NCI-H526 treated with DMSO at 0.1 percent for 48 hours (cell line): ENCODE measurements around the gene LBR.

ENCODE experiments used
- DNase-seq: peaks from one replicate; lab custom pipeline; 2025; lab: John Stamatoyannopoulos, UW

LBR gene

DNA sequence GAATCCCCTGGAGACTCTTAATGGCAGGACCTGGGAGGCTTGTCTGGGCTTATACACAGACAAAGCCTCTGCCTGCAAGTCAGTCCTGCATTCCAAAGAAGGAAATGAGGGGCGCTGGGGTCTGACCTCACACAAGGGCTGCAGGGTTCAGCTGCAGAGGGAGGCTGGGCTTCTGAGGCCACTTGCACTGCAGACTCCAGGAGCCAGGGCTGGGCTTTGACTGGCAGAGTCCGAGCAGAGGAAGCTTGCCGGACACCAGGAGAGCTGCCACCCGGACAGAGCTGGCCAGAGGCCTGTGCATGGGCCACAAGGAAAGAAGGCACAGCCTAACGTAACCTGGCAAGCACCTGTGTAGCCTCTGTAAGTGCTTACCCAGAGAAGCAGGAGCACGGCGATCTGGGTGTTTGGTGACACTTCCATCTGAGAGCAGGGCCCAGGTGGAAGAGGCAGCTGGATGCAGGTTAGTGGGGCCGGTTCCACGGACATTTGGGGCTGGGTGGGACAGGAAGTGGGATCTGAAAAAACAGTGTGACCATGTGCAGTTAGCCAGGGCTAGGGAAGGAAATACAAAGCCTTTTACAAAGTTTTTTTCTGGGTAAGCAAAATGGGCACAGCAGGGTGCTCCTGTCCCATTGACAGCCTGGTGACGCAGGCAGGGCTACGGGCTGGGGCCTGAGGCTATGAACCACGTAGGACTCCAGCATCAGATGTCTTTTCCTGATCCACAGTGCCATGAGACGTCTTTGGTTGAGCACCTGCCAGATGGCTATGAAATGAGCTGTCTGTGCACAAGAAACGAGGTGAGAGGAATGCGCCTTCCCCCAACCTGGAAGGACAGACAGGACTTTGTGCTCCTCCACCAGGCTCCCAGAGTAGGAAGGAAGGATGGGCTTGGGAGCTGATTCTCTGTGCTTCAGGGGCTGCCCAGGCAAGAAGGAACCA lies 37.3 kb upstream of the LBR start:
- DNase-seq = no peak

DNA sequence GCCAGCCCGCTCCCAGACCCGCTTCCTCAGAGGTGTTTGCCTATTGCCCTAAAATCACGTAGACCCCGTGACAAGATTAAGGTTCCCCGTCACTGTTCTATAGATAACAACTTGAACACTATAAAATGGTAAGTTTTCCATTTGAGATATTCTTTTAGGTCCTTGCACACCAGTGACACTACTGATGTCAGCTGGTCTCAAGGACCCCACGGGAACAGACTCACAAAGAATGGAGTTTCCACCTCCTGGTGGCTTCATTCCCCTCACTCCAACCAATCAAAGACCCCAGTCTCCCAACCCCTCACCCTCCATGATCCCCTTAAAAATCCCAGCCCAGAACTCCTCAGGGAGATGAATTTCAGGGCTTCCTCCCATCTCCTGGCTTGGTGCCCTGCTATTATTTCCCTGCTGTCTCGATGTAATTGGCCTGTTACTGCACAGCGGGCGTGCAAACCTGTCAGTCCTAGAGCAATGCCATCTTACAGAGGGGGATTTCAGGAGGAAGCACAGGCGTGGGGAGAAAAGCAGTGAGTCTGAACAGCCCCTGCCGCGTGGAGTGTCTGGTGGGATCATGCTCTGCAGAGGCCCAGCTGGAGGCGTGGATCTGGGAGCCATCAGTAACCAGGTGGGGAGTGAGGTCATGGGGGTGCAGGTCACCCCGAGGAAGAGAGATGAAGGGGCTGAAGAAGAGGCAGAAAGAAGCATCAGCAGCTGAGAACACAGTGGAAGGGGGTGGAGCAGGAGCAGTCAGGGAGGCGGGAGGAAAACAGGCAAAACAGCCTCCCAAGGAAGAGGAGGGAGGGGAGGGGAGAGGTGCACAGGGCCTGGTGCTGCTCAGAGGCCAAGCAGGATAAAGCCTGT lies 35.1 kb upstream of the LBR start:
- no peak for DNase-seq

DNA sequence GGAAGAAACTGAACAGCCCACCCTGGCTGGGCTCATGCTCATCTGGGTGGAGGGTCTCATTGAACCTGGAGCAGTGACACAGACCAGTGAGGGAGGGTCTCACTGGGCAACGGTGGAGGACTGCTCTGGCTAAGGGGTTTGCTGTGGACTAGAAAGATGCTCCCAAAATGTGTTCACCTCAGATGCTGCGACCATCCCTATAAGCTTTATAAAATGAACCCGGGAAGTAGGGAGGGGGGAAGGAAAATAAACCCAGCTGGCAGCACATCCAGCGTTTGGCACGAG lies 34.5 kb upstream of the LBR start:
- DNase-seq = no peak

DNA sequence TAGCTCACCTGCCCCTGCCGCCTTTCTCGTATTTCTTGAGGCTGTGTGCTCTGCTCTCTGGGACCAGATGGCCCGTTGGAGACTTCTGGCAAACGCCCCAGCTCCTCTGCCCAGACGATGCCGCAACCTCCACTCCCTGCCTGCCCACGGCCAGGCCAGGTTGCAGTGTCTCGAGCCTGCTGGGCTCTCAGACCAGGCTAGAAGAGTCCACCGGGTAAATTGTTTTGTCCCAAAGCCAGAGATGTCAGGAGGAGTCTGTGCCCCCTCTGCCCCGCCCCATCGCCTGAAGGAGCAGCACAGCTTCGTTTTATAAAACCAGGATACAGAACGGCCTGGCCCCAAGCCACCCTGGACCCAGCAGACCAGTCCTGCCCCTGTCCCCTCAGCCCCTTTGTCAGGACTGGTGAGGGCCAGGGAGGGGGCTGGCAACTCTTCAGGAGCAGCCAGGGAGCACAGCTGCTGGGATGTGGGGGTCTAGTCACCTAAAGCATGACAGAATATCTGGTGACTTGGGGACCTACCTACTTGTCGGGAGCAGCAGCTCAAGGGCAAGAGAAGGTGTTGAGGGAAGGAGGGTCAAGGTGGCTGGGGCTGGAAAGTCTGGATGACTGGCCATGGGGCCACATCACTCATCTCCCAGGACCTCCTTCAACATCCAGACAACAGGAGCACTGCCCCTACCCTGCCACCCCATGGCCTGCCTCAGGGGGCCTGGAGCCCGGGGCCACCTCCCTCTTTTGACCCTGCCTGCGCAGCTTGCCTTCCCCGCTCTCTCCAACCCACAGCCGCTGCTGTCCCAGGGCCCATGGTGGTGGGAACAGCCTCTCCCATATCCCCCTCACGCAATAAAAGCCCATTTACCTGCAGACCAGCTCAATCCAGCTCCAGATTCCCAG lies 33.9 kb upstream of the LBR start:
- no peak for DNase-seq

DNA sequence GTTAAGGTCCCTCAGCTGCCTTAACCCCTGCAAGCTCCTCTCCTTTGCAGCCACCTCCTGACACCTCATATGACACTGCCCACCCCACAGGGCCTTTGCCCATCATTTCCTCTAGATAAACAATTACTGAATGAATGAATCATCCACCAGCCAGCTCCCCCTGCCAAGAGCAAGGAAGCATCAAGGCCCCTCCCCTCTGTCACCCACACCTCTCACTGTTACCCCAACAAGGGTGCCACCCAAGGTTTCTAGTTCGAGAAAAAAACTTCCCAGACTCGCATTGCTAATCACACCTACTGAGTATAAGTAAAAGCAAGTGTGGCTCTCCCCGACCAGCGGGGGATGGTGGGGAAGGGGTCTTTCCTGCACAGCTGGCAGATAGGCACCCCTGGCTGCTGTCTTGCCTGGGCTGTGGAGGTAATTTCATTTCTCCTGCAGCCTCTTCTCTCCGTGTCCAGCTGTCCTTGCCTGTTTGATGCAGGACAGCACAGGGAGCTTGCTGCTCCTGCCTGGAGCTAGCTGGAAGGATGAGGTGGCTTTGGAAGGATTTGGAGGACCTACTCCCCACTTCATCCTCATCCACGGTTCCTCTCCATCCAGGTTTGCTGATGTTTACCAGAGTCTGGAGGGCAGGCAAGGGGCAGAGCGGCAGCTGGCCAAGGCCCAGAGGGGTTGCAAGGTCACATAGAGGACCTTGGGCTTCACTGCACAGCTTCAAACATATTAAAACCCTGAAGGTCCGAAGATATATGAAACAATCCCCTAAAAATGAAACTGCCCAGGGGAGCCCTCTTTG lies 33.1 kb upstream of the LBR start:
- DNase-seq = no peak

DNA sequence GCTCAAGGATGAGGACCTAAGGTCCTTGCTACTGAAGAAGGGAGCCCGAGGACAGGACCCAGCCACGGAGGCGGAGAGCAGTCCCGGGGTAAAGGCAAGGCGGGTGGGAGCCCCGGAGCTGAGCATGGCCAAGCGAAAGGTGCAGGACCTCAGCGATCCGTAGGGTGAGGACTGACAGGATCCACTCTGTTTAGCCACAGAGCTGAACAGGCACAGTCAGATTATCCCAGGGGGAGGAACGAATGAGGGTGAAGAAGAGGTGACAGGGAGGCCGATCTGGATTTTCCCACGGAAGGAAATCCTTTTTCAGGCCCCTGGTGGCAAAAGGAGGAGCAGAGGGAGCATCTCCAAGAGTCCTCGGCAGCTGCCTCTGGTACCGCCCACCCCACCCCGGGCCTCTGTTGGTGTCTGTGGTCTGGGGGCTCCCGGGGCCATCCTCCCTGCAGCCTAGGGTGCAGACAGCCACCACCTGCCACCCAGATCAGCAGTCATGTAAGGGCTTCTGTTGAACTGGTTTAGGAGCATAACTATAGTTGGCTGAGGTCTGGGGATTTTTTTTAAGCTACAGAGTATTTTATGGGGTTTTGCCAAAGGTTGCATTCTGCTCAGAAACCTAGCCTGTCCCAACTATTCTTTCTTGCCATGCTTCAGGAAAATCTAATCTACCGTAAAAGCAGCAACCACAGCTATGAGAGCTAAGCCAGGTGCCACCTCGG lies 32.3 kb upstream of the LBR start:
- no peak for DNase-seq

DNA sequence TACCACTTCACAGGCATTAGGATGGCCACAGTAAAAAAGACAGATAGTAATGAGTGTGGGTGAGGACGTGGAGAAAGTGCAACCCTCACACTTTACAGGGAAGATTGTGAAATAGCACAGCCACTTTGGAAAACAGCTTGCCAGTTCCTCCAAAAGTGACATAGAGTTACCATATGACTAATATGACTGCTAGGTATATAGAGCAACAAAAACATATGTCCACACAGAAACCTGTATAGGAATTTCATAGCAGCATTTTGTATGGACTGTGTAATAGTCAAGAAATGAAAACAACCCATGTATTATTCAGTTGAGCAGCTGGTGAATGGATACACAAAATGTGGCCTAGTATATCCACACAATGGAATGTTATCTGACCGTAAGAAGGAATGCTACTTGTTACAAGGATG lies 30.4 kb upstream of the LBR start:
- DNase-seq = no peak

DNA sequence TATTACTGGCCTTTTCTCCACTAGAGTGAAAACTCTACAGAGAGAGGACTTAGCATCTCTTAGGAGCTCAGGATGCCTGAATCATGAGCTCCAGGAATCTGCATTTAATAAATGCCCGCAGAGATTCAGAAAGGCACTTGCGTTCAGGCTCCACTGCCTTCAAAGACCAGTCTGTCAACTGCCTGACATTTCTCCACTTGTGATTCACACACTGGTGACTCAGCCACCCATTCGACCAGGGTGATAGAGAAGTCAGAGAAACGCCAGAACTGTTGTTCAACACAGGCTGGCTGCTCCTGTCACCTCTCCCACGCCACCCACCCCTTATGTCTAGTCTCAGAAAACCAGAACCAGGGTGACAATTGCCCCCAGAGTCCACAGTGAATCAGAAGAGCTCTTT lies 26.9 kb upstream of the LBR start:
- no peak for DNase-seq

DNA sequence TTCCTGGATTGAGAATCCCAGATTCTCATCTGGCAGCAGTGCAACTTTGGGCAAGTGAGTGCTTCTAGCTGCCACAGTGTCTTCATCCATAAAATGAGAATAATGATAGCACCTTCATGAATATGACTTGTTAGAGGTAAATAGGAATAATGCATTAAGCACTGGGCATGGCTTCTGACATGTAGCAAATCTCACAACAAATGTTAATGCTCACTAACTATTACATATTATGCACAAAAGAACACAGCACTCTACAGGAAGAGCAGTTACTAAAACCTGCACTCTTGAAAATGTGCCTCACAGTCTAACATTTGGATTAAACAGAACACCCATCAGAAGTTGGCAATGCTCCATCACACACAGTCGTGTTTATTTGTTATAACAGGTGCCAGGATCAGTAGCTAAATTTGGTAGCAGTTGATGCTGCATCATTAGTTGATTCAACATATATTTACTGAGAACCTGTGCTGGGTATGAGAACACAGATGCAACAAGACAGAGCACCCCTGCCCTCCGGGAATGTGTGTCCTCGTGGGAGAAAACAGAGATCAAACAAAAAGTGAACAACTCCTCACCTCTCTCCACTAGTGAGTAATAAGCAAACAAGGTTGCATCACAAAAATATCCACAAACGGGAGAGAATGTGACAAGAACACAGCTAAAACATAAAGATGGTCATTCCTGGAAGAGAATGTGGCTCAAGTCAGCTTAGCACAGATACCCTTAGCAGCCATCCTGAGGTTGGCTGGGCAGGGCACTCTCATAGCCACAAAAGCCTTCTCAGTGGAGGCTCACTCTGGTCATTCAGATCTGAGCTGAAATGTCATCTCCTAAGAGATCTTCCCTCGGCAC lies 26.2 kb upstream of the LBR start:
- DNase-seq = no peak

DNA sequence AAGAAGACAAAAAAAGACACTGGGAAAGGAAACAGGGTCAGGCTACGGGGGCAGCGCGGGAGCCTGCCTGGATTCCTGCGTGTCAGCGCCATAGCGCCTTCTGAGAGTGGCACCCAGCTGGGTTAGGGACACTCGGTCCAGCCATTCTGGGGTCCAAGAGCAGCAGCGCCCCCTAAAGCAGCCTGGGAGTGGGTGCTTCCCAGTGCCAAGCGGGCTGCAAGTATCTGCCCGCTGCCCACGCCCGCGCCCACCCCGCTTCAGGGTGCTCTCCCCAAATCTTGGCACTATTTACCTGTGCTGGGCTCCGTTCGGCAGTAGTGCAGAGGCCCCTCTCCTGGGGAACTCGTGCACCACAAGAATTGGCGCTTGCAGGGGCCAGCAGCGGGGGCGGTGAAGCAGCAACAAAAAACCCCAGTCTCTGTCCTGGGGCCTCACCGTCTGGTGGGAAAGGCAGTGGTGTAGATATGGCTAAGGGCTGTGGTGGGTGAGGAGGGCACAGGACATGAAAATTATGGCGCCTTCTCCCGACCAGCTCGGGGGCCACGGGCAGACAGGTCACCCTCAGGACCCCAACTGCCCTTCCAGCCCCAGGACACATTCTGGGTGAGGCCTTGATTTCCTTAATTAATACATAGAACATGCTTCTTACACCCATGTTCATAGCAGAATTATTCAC lies 24.1 kb upstream of the LBR start:
- DNase-seq = no peak

DNA sequence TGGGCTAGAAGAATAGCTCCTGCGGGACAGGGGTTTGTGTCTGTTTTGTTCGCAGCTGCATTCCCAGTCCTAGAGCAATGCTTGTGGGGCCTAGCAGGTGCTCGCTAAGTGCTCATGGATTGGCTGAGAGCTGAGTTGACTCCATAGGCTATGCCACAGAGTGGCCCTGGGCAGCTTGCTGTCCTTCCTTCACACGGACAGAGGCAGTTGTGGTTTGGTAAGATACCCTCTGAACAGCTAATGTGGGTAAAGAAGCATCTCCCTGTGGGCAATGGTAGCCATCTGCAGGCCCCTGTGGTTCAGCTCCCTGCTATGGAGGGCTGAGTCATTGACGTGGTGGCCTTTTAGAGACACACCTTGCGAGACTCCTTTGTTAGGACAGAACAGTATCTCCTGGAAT lies 23.5 kb upstream of the LBR start:
- no peak for DNase-seq

DNA sequence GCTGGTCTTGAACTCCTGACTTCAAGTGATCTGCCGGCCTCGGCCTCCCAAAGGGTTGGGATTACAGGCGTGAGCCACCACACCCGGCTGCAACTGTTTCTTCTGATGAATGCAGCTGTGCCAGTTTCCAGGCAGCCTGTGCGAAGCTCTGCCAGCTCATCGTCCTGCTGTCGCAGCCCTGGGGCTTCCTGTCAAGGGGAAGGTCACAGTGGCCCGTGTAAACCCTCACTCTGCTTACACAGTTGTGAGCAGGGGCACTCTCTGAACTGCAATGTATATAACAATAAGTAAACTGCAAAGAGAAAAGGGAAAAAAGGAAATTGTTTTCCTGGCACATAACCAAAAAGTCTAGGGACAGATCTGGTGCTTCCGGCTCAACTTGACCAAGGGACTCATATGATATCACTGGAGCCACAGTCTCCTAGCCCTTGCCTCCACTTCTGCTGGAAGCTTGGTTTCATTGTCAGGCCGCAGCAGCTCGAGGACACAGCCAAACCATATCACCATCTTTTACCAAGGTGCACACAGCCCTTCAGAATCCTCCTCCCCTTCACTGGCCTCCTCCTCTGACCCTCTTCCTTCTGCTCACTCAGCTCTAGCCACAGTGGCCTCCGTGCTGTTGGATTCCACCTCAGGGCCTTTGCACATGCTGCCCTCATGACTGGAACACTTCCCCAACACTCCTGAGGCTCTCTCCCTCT lies 22.8 kb upstream of the LBR start:
- no peak for DNase-seq

DNA sequence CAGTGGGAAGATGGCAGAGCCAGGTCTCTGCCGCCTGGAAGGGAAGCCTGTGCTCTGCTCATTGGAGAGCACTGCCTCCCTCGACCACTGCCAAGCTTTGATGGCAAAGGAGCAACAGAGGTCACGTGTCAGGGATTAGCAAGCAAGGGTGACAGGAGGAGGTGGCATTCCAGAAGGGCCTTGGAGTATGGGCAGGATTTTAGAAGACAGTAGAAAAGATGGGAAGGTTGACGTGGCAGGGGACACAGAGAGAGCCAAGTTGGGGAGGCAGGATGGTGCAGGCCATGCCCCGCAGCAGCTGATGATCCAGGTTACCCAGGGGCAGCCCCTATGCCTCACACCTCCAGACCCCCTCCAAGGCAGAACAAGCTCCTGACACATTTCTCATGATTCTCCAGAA lies 21.9 kb upstream of the LBR start:
- DNase-seq = no peak

DNA sequence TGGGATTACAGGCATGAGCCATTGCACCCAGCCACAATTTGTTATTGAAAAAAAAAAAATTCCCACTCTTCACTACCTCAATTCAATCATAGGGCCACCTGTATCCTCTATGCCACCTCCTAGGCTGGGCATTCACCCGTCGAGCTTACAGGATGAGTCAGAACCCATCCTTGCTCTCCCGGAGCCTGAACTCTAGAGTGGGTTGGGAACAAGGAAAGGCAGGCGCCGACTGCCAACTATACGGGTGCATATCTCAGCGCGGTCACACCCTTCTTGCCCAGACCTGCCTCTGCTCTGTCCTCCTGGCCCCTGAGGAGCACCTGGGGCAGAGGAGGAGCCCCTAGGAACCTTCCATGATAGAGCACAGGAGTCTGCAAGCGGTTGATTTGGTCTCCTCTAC lies 21.4 kb upstream of the LBR start:
- DNase-seq = no peak

DNA sequence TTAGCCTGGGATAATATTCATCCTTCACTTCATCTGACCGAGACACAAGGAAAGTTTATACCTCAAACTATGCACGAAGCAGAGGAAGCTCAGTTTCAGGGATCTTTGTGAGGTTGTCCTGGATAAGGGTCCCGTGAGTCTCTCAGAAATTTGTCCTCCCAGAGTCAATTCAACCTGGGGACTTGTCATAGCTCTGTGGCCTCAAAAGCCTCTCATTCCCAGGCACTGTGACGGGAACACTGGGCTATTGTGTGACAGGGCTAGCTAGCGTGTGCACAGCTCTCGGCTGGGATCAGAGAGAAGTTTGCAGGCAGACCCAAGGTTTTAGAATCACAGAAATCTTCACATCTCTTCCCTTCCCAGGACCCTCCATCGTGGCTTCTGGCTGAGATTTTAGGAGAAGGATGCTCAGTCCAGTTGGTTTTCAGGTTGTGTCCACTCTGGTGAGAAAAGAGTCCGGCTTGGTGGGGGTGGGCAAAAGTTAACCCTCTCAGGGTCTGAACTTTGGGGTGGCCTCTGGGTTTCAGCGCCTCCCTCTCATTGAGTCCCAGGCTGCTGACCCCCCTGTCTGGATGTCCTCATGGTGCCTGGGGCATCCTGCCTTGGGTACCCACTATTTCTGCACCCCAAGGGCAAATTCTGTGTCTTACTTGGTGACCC lies 20.4 kb upstream of the LBR start:
- DNase-seq = no peak

DNA sequence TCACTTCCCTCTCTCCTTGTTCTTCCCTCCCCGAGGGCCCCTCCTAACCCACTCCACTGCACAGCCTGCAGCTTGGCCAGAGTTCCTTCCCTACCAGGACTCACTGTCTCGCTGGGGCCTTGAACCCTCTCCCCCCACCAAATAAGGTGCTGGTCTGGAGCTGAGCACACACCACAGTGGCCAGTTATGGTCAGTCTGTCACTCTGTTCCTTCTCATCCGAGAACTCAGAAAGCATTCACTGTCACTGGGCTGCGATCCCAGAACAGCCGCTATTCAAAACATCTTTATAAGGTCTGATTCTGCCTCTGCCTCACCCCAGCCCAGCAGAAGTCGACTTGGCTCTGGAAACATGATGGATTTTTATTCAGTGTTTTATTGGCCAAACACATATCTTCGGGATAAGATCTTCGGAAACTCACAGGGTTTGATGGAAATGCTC lies 19.8 kb upstream of the LBR start:
- no peak for DNase-seq

DNA sequence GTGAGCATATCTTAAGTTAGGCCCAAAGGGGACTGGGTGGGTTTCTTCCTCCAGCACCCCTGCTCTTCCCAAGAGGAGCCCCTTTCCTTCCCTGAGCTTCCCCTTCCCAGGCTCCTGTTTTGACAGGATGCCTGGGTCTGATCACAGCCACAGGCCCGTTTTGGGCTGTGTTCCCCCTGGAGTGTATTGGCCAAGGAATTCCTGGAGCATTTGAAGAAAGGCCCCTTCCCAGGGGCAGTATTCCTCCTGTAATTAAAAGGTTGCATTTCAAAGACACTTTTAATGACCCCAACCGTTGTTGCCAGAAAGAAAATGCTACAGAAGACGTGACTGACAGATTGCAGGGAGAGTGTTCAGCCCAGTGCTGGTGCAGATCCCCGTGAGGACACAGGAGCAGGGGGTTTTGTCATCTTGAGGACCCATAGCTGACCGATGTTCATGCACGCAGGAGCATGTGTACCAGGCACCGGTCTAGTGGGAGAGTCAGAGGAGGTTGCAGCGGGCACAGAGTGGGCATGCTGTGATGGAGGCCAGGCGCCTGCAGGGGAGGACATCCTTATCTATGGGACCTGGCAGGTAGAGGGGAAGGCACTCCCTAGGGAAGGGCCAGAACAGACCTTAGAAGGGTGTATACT lies 19.3 kb upstream of the LBR start:
- DNase-seq = no peak

DNA sequence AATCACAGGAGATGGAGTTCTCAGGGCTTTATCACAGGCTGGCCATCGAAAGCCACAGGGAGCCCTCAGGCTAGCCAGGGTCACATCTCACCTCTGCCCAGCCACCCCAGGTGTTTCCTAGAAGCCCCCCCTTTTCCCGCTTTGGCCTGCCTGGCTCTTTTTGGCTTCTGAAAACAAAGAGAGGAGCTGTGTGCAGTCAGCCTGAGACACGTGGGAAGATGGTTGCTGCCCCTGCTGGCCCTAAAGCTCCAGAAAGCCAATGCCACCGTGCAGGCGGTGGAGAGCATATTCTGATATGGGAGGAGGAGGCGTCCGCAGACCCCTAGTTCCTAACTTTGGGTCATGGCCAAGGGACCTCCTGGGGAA lies 18.7 kb upstream of the LBR start:
- no peak for DNase-seq
